Stimulated activated CD4-positive, alpha-beta T cell treated with anti-CD3 and anti-CD28 coated beads, Interleukin-12 subunit alpha, Interleukin-12 subunit beta, amount 100 ng/mL, for 4 hours (primary cell): ENCODE measurements around the gene VEZT.

ENCODE experiments used
- DNase-seq: peaks from one replicate; pipeline ENCODE4 v3.0.0-alpha.2; 2020

VEZT gene

GRCh38 chr12:95326445-95326844, 108.8 kb downstream of the VEZT start:
- no peak for DNase-seq

- no peak for DNase-seq
Measured at GRCh38 chr12:95326855-95327254, 109.2 kb downstream of the VEZT start.

GRCh38 chr12:95328708-95329107, 111.1 kb downstream of the VEZT start:
- no peak for DNase-seq

- DNase-seq = no peak
Measured at GRCh38 chr12:95335948-95336347, 118.3 kb downstream of the VEZT start.

GRCh38 chr12:95336387-95337067, 118.9 kb downstream of the VEZT start:
- no peak for DNase-seq

- no peak for DNase-seq
Measured at GRCh38 chr12:95337146-95337545, 119.5 kb downstream of the VEZT start.

- no peak for DNase-seq
Measured at GRCh38 chr12:95339086-95339788, 121.6 kb downstream of the VEZT start.

- DNase-seq = no peak
Measured at GRCh38 chr12:95342008-95342407, 124.4 kb downstream of the VEZT start.

- no peak for DNase-seq
Measured at GRCh38 chr12:95343461-95344230, 126.0 kb downstream of the VEZT start.

- no peak for DNase-seq
Measured at GRCh38 chr12:95349291-95349690, 131.7 kb downstream of the VEZT start.

GRCh38 chr12:95351748-95352147, 134.1 kb downstream of the VEZT start:
- DNase-seq = no peak
